HG02798 (cell line): Measurements from ENCODE around the gene RBM38.

Experiments used
- ATAC-seq: cut with Tn5 transposase; IDR thresholded peaks from one replicate; pipeline ENCODE4 v1.9.1; 2021; ENCODE audit warnings: mild to moderate bottlenecking; ENCODE audit not compliant: unreplicated experiment, poor library complexity

Gene RBM38

DNA sequence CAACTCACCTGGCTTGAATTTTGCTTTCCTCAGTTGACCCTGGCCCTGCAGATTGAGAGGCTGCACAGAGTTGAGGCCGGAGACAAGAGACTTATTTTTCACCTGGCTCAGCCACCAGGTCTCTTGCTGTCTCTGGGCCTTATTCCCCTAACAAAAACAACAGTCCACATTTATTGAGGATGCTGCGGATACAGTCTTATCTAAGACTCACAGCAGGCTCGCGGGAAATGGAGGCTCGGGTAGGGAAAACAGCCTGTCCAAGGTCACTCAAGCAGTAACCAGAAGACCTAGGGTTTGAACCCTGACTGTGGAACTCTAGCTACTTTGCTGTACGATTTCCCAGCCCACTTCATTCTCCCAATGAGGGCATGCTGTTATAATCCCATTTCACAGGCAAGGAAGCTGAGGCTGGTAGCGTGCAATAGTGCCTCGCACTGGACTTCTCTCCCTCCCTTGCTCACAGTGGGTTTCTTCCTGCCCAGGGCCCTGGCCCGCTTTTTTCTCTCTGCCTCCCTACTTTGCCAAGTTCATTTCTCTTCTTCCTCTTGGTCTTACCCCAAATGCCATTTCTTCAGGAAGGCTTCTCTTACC lies 57.7 kb downstream of the RBM38 start:
- ATAC-seq, result no peak

DNA sequence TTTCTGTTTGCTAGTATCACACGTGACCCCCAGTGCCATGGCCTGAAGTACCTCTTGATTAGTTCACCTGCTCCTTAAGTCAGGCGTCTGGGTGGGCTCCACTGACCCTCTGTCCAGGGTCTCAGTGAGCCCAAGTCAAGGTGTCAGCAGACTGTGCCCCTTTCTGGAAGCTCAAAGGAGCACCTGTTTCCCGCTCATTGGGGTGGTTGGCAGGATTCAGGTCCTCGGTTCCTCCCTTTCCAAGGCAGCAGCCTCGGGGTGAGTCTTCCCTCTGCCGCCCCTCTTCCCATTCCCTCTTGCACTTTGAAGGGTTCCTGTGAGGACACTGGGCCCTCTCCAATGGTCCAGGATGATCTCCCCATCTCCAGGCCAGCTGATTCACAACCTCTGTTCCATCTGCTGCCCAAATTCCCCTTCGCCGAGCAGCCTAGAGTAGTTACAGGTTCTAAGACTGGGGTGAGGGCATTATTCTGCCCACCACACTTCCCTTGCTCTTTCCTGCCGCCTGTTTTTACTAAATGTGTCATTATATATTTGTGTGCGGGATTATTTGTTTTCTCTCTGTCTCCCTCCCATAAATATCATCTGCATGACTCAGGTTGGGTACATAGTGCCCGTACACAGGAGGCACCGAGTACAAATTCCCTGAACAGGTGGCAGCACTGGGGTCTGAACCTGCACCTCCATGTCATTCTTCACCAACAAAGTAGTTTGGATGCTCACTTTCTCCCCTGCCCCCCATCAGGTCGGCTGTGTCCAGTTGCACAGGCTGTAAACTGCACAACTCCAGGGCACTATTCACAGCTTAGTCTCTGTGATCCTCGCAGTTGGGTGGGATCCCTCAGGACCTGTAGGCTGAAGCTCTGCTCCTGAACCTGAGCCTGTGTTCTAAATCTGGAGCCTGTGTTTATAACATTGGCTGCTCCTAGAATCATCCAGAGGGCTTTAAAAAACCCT lies 58.5 kb downstream of the RBM38 start:
- ATAC-seq, result no peak

DNA sequence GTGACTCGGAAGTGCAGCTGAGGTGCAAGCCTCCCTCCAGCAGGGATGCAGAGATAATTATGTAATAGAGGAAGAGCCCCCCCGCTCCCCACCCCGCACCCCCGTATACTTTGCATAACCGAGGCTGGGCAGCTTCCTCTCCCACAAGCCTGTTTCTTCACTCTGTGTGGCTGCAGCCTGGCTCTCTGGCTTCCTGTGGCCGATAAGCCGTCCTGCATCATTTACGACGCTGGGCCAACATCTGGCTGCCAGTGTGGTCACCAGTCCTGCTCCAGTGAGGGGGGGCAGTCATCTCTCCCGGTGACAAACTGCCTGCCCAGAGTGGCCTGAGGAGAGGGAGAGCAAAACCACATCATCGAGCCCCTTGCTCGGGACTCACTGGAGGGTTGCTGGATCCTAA lies 59.2 kb downstream of the RBM38 start:
- ATAC-seq, result peak; percentile 70

DNA sequence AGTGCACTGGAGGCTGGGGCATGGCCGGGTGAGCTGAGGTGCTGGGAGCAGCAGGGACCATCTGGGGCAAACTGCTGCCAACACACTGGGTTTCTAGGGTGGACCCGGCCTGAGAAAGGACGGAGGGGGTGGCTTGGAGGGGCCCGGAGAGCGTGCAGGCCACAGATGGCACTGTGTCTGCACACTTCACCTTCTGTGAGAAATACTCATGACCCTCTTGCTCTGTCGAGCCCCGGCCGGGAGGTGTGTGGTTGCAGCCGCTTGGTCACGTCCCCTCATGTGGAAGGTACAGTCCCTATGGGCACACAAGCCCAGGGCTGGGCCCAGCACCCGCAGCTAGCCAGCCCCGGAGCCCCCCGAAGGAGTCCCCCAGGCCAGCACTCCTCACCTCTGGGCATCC lies 59.7 kb downstream of the RBM38 start:
- peak; percentile 11 for ATAC-seq

DNA sequence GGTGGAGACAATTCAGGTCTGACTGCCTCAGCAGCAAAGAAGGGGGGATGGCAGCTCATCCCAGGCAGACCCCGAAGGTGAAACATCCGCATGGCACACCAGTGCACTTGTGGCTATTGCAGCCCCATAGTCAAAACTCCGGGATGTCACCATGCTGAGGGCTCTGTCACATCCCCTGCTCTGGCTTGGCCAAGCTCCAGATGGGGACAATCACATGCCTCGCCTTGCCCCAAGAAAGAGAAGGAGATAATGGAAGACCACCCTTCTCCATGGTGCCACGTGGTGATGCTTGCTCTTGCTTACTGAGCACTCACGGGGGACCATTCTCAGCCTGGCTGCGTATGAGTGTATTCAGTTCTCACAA lies 60.2 kb downstream of the RBM38 start:
- ATAC-seq, result no peak

DNA sequence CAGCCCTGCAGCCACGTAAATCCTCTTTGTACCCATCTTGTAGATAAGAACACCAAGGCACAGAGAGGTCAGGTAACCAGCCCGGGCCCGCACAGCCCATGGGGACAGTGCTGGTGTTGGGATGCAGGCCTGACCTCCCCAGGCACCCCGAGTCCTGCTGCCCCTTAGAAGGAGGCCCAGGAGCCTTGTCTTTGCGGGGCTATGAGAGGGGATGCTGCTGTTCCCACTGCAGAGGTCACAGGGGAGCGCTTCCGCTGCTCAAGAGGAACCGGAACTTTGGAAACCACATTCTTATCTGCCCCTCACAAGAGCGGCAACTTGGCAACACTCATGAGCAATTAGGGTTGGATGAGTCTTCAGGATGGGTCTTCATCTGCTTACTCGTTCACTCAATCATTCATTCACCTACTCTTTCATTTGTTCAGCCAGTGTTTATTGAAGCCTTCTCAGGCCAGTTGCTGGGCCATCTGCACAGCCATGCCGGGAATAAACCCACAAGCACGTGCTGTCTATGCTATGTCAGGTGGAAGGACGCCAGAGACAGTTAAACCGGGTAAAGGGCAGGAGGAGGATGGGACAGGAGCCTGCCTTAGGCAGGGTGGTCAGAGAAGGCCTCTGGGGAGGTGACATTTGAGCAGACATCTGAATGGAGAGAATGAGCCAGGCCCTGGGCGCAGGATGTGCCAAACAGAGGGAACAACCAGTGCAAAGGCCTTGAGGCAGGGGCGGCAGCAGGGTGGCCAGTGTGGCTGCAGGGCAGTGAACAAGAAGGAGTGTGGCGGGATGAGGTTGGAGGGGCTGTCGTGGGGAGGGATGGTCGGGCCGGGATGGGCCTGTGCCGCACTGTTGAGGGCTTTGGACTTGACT lies 60.8 kb downstream of the RBM38 start:
- ATAC-seq, result no peak

DNA sequence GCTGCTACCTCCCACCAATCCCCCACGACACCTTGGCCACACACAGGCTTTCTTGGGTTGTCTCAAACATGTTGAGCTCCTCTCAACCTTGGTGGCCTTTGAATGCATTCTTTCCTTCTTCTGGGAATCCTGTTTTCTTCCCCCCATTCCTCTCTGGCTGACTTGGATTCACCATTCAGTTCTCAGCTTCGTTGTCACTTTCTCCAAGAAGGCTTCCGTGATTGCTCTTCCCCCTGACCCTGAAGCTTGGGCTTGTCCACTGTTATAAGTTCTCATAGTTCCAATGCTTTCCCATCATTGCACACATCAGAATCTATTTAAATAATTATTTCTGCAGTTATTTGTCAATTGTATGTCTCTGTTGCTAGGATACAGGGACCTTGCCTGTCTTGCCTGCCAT lies 64.2 kb downstream of the RBM38 start:
- ATAC-seq, result no peak

DNA sequence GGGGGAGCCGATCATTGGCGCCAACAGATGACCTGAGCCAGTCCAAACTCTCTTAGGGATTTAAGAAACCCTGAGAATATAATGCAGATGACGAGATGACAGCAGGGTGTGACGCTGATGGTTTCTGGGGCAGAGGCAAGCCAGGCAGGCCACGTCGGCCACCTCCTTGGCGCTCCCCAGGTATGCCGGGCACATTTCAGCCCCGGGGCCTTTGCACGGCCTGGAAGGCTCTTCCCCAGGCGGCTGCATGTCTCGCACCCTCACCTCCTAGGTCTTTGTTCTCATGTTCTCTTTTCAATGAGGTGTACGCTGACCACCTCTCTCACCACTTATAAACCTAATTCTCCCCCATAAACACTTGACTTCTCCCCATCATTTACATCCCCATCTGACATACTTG lies 64.9 kb downstream of the RBM38 start:
- no peak for ATAC-seq

DNA sequence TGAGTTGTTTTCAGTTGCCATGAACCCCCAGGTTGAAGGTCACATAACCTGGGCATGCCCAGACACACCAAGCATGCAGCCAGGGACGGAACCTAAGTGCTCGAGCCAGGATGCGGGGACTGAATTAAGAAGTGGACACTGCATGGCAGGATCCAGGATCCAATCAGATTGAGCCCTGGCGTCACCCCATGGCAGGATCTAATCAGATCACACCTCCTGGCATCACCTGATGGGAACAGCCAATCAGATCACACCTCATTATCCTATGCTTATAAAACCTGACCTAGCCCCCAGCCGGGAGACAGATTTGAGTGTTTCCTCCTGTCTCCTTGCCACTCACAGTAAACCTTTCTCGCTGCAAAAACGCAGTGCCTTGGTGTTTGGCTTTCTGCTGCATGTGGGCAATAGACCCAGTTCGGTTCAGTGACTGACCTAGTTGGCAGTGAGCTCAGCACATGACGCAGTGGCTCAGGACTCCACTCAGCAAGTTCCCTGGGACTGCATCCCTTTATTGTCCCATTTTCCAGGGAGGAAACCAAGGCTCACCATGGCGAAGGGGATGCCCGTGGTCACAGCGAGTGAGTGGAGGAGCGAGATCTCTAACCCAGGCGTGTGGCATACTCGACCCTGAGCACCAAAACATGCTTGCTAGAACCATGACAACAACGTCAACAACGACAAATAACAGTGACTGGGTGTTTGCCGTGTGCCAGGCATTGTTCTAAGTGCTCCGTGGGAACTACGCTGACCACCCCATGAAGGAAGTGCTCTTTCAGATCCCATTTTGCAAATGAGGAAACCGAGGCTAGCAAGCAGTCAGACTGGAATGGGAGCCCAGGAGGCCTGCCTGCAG lies 66.3 kb downstream of the RBM38 start:
- no peak for ATAC-seq

DNA sequence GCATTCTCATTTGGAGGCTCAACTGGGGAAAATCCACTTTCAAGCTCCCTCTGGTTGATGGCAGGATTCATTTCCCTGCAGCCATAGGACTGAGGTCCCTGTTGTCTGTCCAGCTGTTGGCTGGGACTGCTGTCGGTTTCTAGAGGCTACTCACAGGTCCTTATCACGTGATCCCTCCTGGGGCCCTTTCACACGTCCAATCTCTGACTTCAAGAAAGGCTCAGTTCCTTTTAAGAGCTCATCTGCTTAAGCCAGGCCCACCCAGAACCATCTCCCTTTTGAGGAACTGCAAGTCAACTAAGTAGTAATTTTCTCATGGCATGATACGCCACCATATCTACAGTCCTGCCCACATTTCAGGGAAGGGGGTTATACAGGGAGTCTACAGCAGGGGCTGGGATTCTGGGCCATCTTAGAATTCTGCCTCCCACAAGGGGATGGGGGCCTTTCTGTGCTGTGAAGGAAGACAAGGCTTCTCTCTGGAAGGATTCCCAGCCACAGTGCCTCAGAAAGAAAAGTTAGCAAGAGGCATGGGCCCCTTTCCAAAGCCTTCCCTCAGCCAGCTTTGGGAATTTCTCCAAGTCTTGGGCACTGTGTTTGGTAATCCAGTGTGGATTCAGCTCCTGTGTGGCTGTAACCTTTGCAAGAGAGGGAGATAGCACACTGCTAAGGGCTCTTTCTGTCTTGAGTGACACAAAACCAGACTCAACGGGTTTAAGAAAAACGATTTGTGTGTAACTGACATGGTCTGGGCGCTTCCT lies 67.4 kb downstream of the RBM38 start:
- no peak for ATAC-seq
